Measurements from ENCODE around the gene GPR149.

The GPR149 gene

GRCh38 chr3:154323891-154324738 lies 105.9 kb downstream of the GPR149 start, which contains the start of gene DHX36:
Gene DHX36, minus strand, starts transcription at chr3:154324487. Its CDS starts 71 bp downstream, at chr3:154324416.
- no peaks in the 10 kb centered on the region for H3K36me3 ChIP-seq
- H3K4me3 ChIP-seq (ENCODE audit: low read depth in 1 of 2, low read length in 1 of 2): peak within 1 kb of the TSS; percentile 55 to 70
- H3K4me1 ChIP-seq (ENCODE audit: control insufficient read depth in 1 of 2, insufficient read depth in 1 of 2, low read depth in 1 of 2, low read length in 1 of 2): peaks cover 17 to 21% of the 10 kb centered on the region in 2 experiments
- H3K9me3 ChIP-seq: no peaks in the 10 kb centered on the region
- peak within 1 kb of the TSS; percentile 90 for H3K27ac ChIP-seq
- no peak for TF ChIP-seq CTCF (IDR thresholded peaks at IDR 0.05)
- no peaks in the 10 kb centered on the region for H3K27me3 ChIP-seq

- Histone ChIP-seq H3K27me3 (no peaks in the 10 kb centered on the region), H3K4me1 (ENCODE audit: control insufficient read depth in 1 of 2, insufficient read depth in 1 of 2, low read depth in 1 of 2, low read length in 1 of 2) (peaks cover under 1 to 14% of the 10 kb centered on the region in 2 experiments), H3K36me3 (peaks cover 26% of the 10 kb centered on the region), H3K4me3 (ENCODE audit: low read depth in 1 of 2, low read length in 1 of 2) (no peak overlapping the region), H3K27ac (no peak overlapping the region), H3K9me3 (no peaks in the 10 kb centered on the region)
- no peak for TF ChIP-seq CTCF (IDR thresholded peaks at IDR 0.05)
Observed at GRCh38 chr3:154316974-154317767, 112.8 kb downstream of the GPR149 start.

- H3K36me3 ChIP-seq: peaks cover 39% of the 10 kb centered on the region
- TF ChIP-seq CTCF (IDR thresholded peaks at IDR 0.05): no peak
- no peaks in the 10 kb centered on the region for H3K9me3 ChIP-seq
- H3K27me3 ChIP-seq: no peaks in the 10 kb centered on the region
- H3K27ac ChIP-seq: no peak overlapping the region
- H3K4me3 ChIP-seq (ENCODE audit: low read depth in 1 of 2, low read length in 1 of 2): no peak overlapping the region
- H3K4me1 ChIP-seq (ENCODE audit: control insufficient read depth in 1 of 2, insufficient read depth in 1 of 2, low read depth in 1 of 2, low read length in 1 of 2): peaks cover 0 to 11% of the 10 kb centered on the region in 2 experiments
Observed at GRCh38 chr3:154314152-154314551, 115.8 kb downstream of the GPR149 start.

- Histone ChIP-seq H3K27me3 (no peaks in the 10 kb centered on the region), H3K27ac (no peak overlapping the region), H3K36me3 (peaks cover 59% of the 10 kb centered on the region), H3K4me3 (ENCODE audit: low read depth in 1 of 2, low read length in 1 of 2) (no peak overlapping the region), H3K9me3 (no peaks in the 10 kb centered on the region), H3K4me1 (ENCODE audit: control insufficient read depth in 1 of 2, insufficient read depth in 1 of 2, low read depth in 1 of 2, low read length in 1 of 2) (no peaks in the 10 kb centered on the region)
- no peak for TF ChIP-seq CTCF (IDR thresholded peaks at IDR 0.05)
Observed at GRCh38 chr3:154310840-154311239, 119.2 kb downstream of the GPR149 start.

- H3K36me3 ChIP-seq: peaks cover 69% of the 10 kb centered on the region
- H3K4me3 ChIP-seq (ENCODE audit: low read depth in 1 of 2, low read length in 1 of 2): no peak overlapping the region
- H3K9me3 ChIP-seq: no peaks in the 10 kb centered on the region
- H3K4me1 ChIP-seq (ENCODE audit: control insufficient read depth in 1 of 2, insufficient read depth in 1 of 2, low read depth in 1 of 2, low read length in 1 of 2): no peaks in the 10 kb centered on the region
- no peaks in the 10 kb centered on the region for H3K27me3 ChIP-seq
- TF ChIP-seq CTCF (IDR thresholded peaks at IDR 0.05): no peak
- H3K27ac ChIP-seq: no peak overlapping the region
Observed at GRCh38 chr3:154307363-154307762, 122.6 kb downstream of the GPR149 start.
